A172 (cell line): ENCODE results near the gene MAD1L1. TPM values are rescaled to one million over a fixed set of nuclear protein-coding genes. Genes with fewer than 3 reads are reported as not detected.
A peak's percentile ranks its signal among the peaks of the same experiment; 100 is the strongest.

ENCODE experiments used
- DNase-seq: peaks from one replicate; pipeline ENCODE4 v3.0.0-alpha.2; 2015; ENCODE audit warnings: low spot score
- total RNA-seq: library from RNA; depleted of rRNA; stranded (reverse); fragments of >200 nt; shearing (Covaris generic); gene quantifications from 2 replicates; pipeline ENCODE4 v1.2.3, GENCODE V29; 2014

The MAD1L1 gene
- total RNA-seq, 1 experiment from 2014 or later, result 127 TPM

- DNase-seq, result no peak
Observed at GRCh38 chr7:2258661-2259365, 26.1 kb upstream of the MAD1L1 start.

GRCh38 chr7:2257651-2258050 lies 24.9 kb upstream of the MAD1L1 start:
- DNase-seq, result no peak

- no peak for DNase-seq
Observed at GRCh38 chr7:2257046-2257551, 24.4 kb upstream of the MAD1L1 start.

- DNase-seq, result no peak
Observed at GRCh38 chr7:2256306-2257045, 23.7 kb upstream of the MAD1L1 start.

GRCh38 chr7:2255145-2256139 lies 22.7 kb upstream of the MAD1L1 start:
- DNase-seq, result peak; percentile 88

- DNase-seq, result no peak
Observed at GRCh38 chr7:2254429-2255144, 21.8 kb upstream of the MAD1L1 start.

GRCh38 chr7:2253525-2254244 lies 20.9 kb upstream of the MAD1L1 start:
- no peak for DNase-seq

GRCh38 chr7:2253021-2253420 lies 20.3 kb upstream of the MAD1L1 start:
- no peak for DNase-seq

- no peak for DNase-seq
Observed at GRCh38 chr7:2251841-2252771, 19.4 kb upstream of the MAD1L1 start.

GRCh38 chr7:2251381-2251780 lies 18.6 kb upstream of the MAD1L1 start:
- DNase-seq, result no peak

GRCh38 chr7:2249744-2250323 lies 17.1 kb upstream of the MAD1L1 start:
- no peak for DNase-seq

GRCh38 chr7:2248984-2249694 lies 16.4 kb upstream of the MAD1L1 start:
- peak; percentile 93 for DNase-seq

GRCh38 chr7:2247141-2247995 lies 14.6 kb upstream of the MAD1L1 start:
- no peak for DNase-seq

- no peak for DNase-seq
Observed at GRCh38 chr7:2245883-2246675, 13.3 kb upstream of the MAD1L1 start.

GRCh38 chr7:2244404-2244995 lies 11.8 kb upstream of the MAD1L1 start:
- DNase-seq, result no peak

- no peak for DNase-seq
Observed at GRCh38 chr7:2243458-2243857, 10.7 kb upstream of the MAD1L1 start.
